ENCODE data around the gene KLHL22. TPM values are rescaled to one million over a fixed set of nuclear protein-coding genes. Genes with fewer than 3 reads are reported as not detected.

The KLHL22 gene
- total and polyA plus RNA-seq, 4 donors = 2.0 to 20.3 (median 8.7) TPM

- Histone ChIP-seq H3K9me3 (ENCODE audit: control insufficient read depth in 4 of 4, low read length in 3 of 4) (no peaks in the 10 kb centered on the region), H3K4me1 (ENCODE audit: control insufficient read depth in 4 of 4, insufficient read depth in 4 of 4, low read length in 3 of 4) (peaks cover 13 to 42% (median 25%) of the 10 kb centered on the region in 4 donors), H3K36me3 (ENCODE audit: control insufficient read depth in 4 of 4, insufficient read depth in 3 of 4, low read depth in 1 of 4, low read length in 3 of 4) (no peaks in the 10 kb centered on the region), H3K27ac (ENCODE audit: low read depth in 1 of 2, low read length in 2 of 2) (no peak overlapping the region), H3K9ac (ENCODE audit: low read depth in 1 of 2, low read length in 2 of 2) (no peak overlapping the region), H3K27me3 (ENCODE audit: control insufficient read depth in 4 of 4, insufficient read depth in 4 of 4, low read length in 3 of 4) (peaks cover 0 to 10% (median 3%) of the 10 kb centered on the region in 4 donors), H3K4me3 (ENCODE audit: low read depth in 1 of 3, low read length in 3 of 3) (peak overlapping the region in 1 of 3 donors; percentile 23)
- WGBS = 24% methylated on average over 96 of the region's 96 CpGs
- DNase-seq (ENCODE audit: low spot score) = no peak
- no peak for TF ChIP-seq RAD21 (IDR thresholded peaks at IDR 0.05)
- no peak for TF ChIP-seq CTCF (IDR thresholded peaks at IDR 0.05; ENCODE audit: low read depth, low read length, missing input control)
- no peak for TF ChIP-seq ATF3 (IDR thresholded peaks at IDR 0.05)
- no peak for TF ChIP-seq HNF4G (IDR thresholded peaks at IDR 0.05)
- no peak for TF ChIP-seq EGR1 (IDR thresholded peaks at IDR 0.05; ENCODE audit: low read depth in 2 of 2)
- TF ChIP-seq JUND (IDR thresholded peaks at IDR 0.05) = no peak
- TF ChIP-seq REST (IDR thresholded peaks at IDR 0.05) = no peak
- no peak for TF ChIP-seq HNF4A (conservative IDR thresholded peaks at IDR 0.05)
- no peak for TF ChIP-seq GABPA (IDR thresholded peaks at IDR 0.05 in 1 of 2, conservative IDR thresholded peaks at IDR 0.05 in 1 of 2)
- TF ChIP-seq ZBTB33 (IDR thresholded peaks at IDR 0.05) = no peak
- TF ChIP-seq SP1 (IDR thresholded peaks at IDR 0.05) = no peak
- TF ChIP-seq YY1 (IDR thresholded peaks at IDR 0.05) = no peak
- no peak for TF ChIP-seq FOXA2 (IDR thresholded peaks at IDR 0.05)
- TF ChIP-seq FOXA1 (IDR thresholded peaks at IDR 0.05) = no peak
- TF ChIP-seq TAF1 (conservative IDR thresholded peaks at IDR 0.05) = no peak
- TF ChIP-seq NR2F2 (IDR thresholded peaks at IDR 0.05) = no peak
- no peak for TF ChIP-seq RXRA (IDR thresholded peaks at IDR 0.05)
- TF ChIP-seq MAX (IDR thresholded peaks at IDR 0.05) = no peak
These were observed 69.9 kb downstream of the KLHL22 start for GRCh38 chr22:20425566-20426258.

All from liver (tissue), 9 donors.